Ishikawa (cell line): ENCODE results near the gene SNTG2.
A peak's percentile ranks its signal among the peaks of the same experiment; 100 is the strongest.

Experiments used
- CEBPB ChIP-seq: IDR thresholded peaks from 2 replicates; pipeline ENCODE4 v1.6.1; 2012
- CREB1 ChIP-seq: IDR thresholded peaks from 2 replicates; pipeline ENCODE4 v1.6.1; 2012; ENCODE audit warnings: low read depth
- EGR1 ChIP-seq: IDR thresholded peaks from 2 replicates; pipeline ENCODE4 v1.6.1; 2012
- EP300 ChIP-seq: IDR thresholded peaks from 2 replicates; pipeline ENCODE4 v1.6.1; 2012; ENCODE audit warnings: borderline replicate concordance
- FOXM1 ChIP-seq: IDR thresholded peaks from 2 replicates; pipeline ENCODE4 v1.6.1; 2012; ENCODE audit warnings: low read depth, borderline replicate concordance
- NFIC ChIP-seq: IDR thresholded peaks from 2 replicates; pipeline ENCODE4 v1.6.1; 2012
- RAD21 ChIP-seq: IDR thresholded peaks from 2 replicates; pipeline ENCODE4 v1.6.1; 2012; ENCODE audit warnings: low read depth
- REST ChIP-seq: IDR thresholded peaks from 2 replicates; pipeline ENCODE4 v1.6.1; 2012; ENCODE audit warnings: low read depth, mild to moderate bottlenecking
- TAF1 ChIP-seq: IDR thresholded peaks from 2 replicates; pipeline ENCODE4 v1.6.1; 2012; ENCODE audit warnings: low read depth, mild to moderate bottlenecking
- TCF12 ChIP-seq: IDR thresholded peaks from 2 replicates; pipeline ENCODE4 v1.6.1; 2012; ENCODE audit warnings: low read depth
- TEAD4 ChIP-seq: IDR thresholded peaks from 2 replicates; pipeline ENCODE4 v1.6.1; 2012
- YY1 ChIP-seq: IDR thresholded peaks from 2 replicates; pipeline ENCODE4 v1.6.1; 2012; ENCODE audit warnings: low read depth
- ZBTB7A ChIP-seq: IDR thresholded peaks from 2 replicates; pipeline ENCODE4 v1.6.1; 2012; ENCODE audit warnings: low read depth
- TF ChIP-seq, protein P1 (sequence below): IDR thresholded peaks from 2 replicates; pipeline ENCODE4 v1.6.1; 2012
- TF ChIP-seq, protein P2 (sequence below): IDR thresholded peaks from 2 replicates; pipeline ENCODE4 v1.6.1; 2012

Gene SNTG2

GRCh38 chr2:1283871-1284270 is 333.2 kb downstream of the SNTG2 start:
- no peak for TF ChIP-seq EGR1
- TF ChIP-seq NFIC: no peak
- no peak for TF ChIP-seq RAD21
- TF ChIP-seq TEAD4: no peak
- TF ChIP-seq, protein P1, sequence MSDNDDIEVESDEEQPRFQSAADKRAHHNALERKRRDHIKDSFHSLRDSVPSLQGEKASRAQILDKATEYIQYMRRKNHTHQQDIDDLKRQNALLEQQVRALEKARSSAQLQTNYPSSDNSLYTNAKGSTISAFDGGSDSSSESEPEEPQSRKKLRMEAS: no peak

DNA sequence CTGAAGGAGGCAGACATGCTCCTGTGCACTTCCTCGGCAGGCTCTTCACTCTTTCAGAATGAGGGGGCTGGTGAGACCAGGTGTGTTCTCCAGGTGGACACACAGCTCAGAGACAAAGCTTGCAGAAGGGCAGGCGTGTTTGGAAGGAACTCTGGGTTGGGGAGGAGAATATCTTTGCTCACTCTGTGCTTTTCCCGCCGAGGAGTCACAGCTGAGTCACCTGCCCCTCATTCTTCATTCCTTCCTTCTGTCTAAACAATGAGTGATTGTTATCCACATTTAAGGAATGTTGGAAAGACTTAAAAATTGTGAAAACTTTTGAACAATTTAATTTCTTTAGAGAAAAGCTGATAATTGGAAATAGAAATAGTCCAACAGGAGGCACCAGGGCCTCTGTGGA is 336.3 kb downstream of the SNTG2 start:
- no peak for TF ChIP-seq TCF12
- TF ChIP-seq CREB1: no peak
- TF ChIP-seq REST: no peak

GRCh38 chr2:1287427-1287826 is 336.8 kb downstream of the SNTG2 start:
- no peak for TF ChIP-seq TEAD4
- TF ChIP-seq, protein P1: 0 out of 2 replicates have a peak, but pooled peaks have one; percentile 9

DNA sequence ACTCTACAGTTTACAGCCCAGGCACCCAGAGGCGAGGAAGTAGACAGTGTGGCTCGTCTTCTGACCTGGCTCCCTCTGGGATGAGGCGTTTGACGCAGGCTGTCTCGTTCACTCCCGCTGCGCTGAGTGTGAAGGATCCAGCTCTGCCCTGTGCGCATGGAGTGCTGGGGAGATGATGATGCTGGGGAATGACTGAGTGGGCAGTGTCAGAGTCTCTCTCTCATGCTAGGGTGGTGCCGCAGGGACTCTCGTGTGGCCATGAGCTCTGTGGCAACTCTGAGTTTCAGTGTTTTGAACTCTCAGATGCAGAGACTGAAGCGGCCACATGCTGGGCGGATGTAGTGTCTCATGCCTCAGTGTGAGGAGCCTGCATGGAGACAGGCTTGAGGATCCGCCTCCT is 344.3 kb downstream of the SNTG2 start:
- TF ChIP-seq TEAD4 (no peak), RAD21 (no peak)
- TF ChIP-seq, protein P1: no peak

- TF ChIP-seq TAF1: no peak
- TF ChIP-seq REST: no peak
- TF ChIP-seq, protein P1: no peak
- no peak for TF ChIP-seq RAD21
- TF ChIP-seq EGR1: no peak
- TF ChIP-seq NFIC: no peak
- TF ChIP-seq CREB1: no peak
- no peak for TF ChIP-seq FOXM1
- TF ChIP-seq YY1: no peak
- TF ChIP-seq, protein P2, sequence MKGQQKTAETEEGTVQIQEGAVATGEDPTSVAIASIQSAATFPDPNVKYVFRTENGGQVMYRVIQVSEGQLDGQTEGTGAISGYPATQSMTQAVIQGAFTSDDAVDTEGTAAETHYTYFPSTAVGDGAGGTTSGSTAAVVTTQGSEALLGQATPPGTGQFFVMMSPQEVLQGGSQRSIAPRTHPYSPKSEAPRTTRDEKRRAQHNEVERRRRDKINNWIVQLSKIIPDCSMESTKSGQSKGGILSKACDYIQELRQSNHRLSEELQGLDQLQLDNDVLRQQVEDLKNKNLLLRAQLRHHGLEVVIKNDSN: no peak
Observed at GRCh38 chr2:1295740-1296139, 345.1 kb downstream of the SNTG2 start.

GRCh38 chr2:1297372-1298159 is 346.9 kb downstream of the SNTG2 start:
- TF ChIP-seq EP300: no peak

DNA sequence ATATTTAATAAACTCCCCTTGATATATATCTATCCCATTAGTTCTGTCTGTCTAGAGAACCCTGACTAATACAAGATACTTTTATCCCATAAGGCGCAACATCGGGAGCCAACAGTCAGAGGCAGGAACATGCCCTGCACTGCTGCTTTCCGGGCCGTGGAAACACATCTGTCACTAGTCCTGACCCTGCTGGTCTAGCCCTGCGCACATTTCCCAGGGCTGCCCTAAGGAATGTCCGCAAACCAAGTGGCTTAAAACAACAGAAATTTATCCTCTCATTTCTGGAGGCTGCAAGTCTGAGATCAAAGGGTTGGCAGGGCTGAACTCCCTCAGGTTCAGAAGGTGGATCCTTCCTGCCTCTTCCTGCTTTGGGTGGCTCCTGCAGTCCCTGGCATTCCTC is 348.4 kb downstream of the SNTG2 start:
- TF ChIP-seq ZBTB7A (no peak), EGR1 (no peak), REST (no peak), RAD21 (no peak), CREB1 (no peak), TAF1 (no peak), TCF12 (no peak), CEBPB (no peak), EP300 (no peak), NFIC (no peak), YY1 (no peak), TEAD4 (no peak), FOXM1 (no peak)
- TF ChIP-seq, protein P2: no peak
- TF ChIP-seq, protein P1: no peak
